Activated CD4-positive, alpha-beta T cell treated with anti-CD3 and anti-CD28 coated beads, Interleukin-2, Interleukin-6, amounts not matched to agents 100 ng/mL and 50 ng/mL, durations not matched to agents 16 hours and 8 hours (primary cell): ENCODE data around the gene FMNL2.
A peak's percentile ranks its signal among the peaks of the same experiment; 100 is the strongest.
"Not testable (repeated sequence)": the region's sequence is repeated elsewhere in the genome, so short reads cannot be mapped to it uniquely, and the experiment has no call there.

Source experiments
- DNase-seq: peaks from one replicate; pipeline ENCODE4 v3.0.0-alpha.2; 2020

FMNL2 gene

GRCh38 chr2:152335016-152335725 lies at the start of gene FMNL2:
TSS of gene FMNL2 (plus strand) at chr2:152335174.
- peak; percentile 80 for DNase-seq

GRCh38 chr2:152292991-152293390 lies 42.0 kb upstream of the FMNL2 start:
- no peak for DNase-seq

GRCh38 chr2:152297715-152298114 lies 37.3 kb upstream of the FMNL2 start:
- DNase-seq, result no peak

- DNase-seq, result no peak
Observed at GRCh38 chr2:152298754-152299153, 36.2 kb upstream of the FMNL2 start.

- no peak for DNase-seq
Observed at GRCh38 chr2:152301131-152301530, 33.8 kb upstream of the FMNL2 start.

GRCh38 chr2:152303951-152304350 lies 31.0 kb upstream of the FMNL2 start:
- DNase-seq, result no peak

- no peak for DNase-seq
Observed at GRCh38 chr2:152304836-152305235, 30.1 kb upstream of the FMNL2 start.

GRCh38 chr2:152307863-152308262 lies 27.1 kb upstream of the FMNL2 start:
- no peak for DNase-seq

- DNase-seq, result no peak
Observed at GRCh38 chr2:152309352-152310214, 25.4 kb upstream of the FMNL2 start.

- DNase-seq, result no peak
Observed at GRCh38 chr2:152319822-152320570, 15.0 kb upstream of the FMNL2 start.

- no peak for DNase-seq
Observed at GRCh38 chr2:152320814-152321213, 14.2 kb upstream of the FMNL2 start.

- DNase-seq, result no peak
Observed at GRCh38 chr2:152322222-152322621, 12.8 kb upstream of the FMNL2 start.

GRCh38 chr2:152325126-152325525 lies 9.8 kb upstream of the FMNL2 start:
- not testable (repeated sequence) for DNase-seq

- no peak for DNase-seq
Observed at GRCh38 chr2:152326710-152327109, 8.3 kb upstream of the FMNL2 start.

- no peak for DNase-seq
Observed at GRCh38 chr2:152328013-152328412, 7.0 kb upstream of the FMNL2 start.

GRCh38 chr2:152330235-152330866 lies 4.6 kb upstream of the FMNL2 start:
- DNase-seq, result no peak

GRCh38 chr2:152334701-152335015 lies 316 bp upstream of the FMNL2 start:
- no peak for DNase-seq

GRCh38 chr2:152335726-152336118 lies 748 bp downstream of the FMNL2 start:
- DNase-seq, result peak; percentile 28

GRCh38 chr2:152336119-152336853 lies 1.3 kb downstream of the FMNL2 start:
- peak; percentile 18 for DNase-seq

GRCh38 chr2:152336854-152337510 lies 2.0 kb downstream of the FMNL2 start:
- no peak for DNase-seq

- DNase-seq, result no peak
Observed at GRCh38 chr2:152337511-152337903, 2.5 kb downstream of the FMNL2 start.
